HG03095 (cell line): ENCODE data around the gene C1orf52.

Source experiments
- ATAC-seq: cut with Tn5 transposase; IDR thresholded peaks from one replicate; pipeline ENCODE4 v1.9.1; 2021; ENCODE audit warnings: moderate library complexity; ENCODE audit not compliant: unreplicated experiment

Gene C1orf52

GRCh38 chr1:85259118-85259911 lies at the start of gene C1orf52:
TSS of gene C1orf52 (minus strand) at chr1:85259662. CDS start at chr1:85259633, 29 bp downstream.
- peak; percentile 98 for ATAC-seq

DNA sequence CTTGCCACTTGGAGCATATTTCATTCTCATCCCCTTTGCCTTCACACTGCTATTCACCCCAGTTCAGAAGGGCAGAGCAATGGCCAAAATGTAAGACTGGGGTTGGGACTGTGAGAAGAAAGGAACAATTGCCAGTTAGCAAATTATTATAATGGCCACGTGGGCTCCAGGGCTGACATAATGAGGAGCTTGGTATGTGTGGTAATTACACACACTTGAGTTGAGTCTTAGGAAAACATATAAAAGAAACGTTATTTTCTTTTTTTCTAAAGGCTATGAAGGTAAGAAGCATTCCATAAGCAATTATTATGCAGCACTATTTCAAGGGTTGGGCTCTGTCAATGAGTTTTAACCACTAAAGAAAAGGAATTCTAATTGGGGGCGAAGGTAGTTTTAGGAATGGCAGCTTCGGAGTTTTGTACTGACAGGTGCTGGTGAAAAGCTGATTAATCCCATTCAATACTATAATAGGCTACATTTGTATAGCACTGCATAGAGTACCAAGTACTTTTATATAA lies 49.4 kb upstream of the C1orf52 start:
- ATAC-seq: no peak

GRCh38 chr1:85307987-85308832 lies 48.7 kb upstream of the C1orf52 start:
- ATAC-seq: peak; percentile 93

- no peak for ATAC-seq
Observed at GRCh38 chr1:85306236-85306635, 46.8 kb upstream of the C1orf52 start.

GRCh38 chr1:85303440-85304162 lies 44.1 kb upstream of the C1orf52 start:
- ATAC-seq: no peak

- ATAC-seq: no peak
Observed at GRCh38 chr1:85300140-85300539, 40.7 kb upstream of the C1orf52 start.

GRCh38 chr1:85297855-85298629 lies 38.6 kb upstream of the C1orf52 start:
- ATAC-seq: peak; percentile 81

- no peak for ATAC-seq
Observed at GRCh38 chr1:85297538-85297854, 38.0 kb upstream of the C1orf52 start.

DNA sequence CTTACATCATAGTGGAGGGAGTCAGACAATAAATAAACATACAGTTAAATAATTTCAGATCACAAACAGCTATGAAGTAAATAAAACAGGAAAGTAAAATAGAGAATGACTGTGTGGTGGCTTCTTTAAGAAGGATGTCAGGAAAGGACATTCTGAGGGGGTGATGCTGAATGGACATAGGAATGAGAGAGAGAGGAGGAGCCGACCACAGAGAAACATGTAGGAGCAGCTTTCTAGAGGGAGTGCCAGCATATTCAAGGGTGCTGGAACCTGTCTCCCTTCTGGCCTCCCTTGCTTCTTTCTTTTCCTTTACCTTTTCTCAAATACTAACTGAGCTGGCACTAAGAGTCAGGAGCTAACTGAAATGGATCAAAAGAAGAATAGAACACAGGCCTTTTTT lies 37.5 kb upstream of the C1orf52 start:
- ATAC-seq: no peak

- no peak for ATAC-seq
Observed at GRCh38 chr1:85295654-85296053, 36.2 kb upstream of the C1orf52 start.

GRCh38 chr1:85295006-85295431 lies 35.6 kb upstream of the C1orf52 start:
- no peak for ATAC-seq

- no peak for ATAC-seq
Observed at GRCh38 chr1:85290826-85291225, 31.4 kb upstream of the C1orf52 start.

DNA sequence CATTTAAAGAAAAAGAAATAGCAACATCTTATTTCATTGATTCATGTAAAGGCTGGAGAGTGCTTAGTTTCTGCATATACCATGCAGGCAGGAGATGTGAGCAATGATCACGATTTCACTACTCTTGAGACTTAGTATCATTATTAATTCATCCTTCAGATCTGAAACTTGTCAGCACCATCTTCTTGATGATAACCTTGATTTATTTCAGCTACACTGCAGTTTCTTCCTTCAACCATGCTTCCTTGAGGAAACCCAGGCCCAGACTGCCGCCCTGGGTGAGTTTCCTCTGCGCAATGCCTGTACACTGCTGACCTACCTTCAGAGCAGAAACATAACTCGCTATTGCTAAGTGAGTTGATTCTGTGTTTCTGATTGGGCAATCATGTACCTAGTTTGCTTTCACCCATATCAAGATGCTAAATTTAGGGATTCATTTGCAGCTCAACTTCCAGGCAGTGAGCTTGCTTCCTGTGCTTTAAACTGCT lies 30.4 kb upstream of the C1orf52 start:
- ATAC-seq: peak; percentile 70

DNA sequence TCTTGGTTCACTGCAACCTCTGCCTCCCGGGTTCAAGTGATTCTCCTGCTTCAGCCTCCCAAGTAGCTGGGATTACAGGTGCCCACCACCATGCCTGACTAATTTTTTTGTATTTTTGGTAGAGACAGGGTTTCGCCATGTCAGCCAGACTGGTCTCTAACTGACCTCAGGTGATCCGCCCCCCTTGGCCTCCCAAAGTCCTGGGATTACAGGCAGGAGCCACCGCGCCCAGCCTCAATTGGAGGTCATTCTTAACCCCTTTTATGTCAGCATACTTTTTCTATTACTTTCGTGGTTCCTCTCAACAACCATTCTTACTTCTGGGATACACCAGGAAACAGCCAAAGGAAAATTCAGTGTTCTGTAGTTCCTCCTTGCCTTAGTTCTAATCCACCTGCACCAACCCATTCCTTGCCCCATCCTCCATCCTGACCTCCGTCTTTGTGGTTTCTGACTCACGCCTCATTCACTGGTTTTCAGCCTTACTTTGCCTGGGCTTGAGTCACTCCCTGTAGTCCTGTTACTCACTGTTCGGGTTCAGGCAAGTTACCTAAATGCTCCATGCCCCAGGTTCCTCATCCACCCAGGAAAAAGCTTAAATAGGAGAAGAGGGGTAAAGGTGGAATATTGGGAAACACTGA lies 29.9 kb upstream of the C1orf52 start:
- peak; percentile 34 for ATAC-seq

DNA sequence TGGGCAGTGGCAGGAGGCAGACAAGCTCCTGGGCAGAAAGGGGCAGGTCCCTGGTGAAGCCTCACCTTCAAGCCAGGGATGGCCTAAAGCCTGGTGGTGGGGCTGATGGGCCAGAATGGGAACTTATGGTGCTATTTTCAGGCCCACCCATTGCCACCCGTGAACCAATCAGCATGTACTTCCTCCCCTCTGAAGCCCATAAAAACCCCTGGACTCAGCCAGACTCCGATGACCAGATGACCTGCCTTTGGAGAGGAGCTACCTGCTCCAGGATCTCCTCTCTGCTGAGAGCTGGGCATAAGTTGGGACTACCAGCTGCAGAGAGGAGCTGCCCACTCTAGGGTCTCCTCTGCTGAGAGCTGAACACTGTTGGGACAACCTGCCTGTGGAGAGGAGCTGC lies 24.7 kb upstream of the C1orf52 start:
- no peak for ATAC-seq

- ATAC-seq: no peak
Observed at GRCh38 chr1:85283475-85284199, 24.2 kb upstream of the C1orf52 start.

GRCh38 chr1:85282424-85282823 lies 23.0 kb upstream of the C1orf52 start:
- no peak for ATAC-seq

- ATAC-seq: no peak
Observed at GRCh38 chr1:85280636-85281035, 21.2 kb upstream of the C1orf52 start.

DNA sequence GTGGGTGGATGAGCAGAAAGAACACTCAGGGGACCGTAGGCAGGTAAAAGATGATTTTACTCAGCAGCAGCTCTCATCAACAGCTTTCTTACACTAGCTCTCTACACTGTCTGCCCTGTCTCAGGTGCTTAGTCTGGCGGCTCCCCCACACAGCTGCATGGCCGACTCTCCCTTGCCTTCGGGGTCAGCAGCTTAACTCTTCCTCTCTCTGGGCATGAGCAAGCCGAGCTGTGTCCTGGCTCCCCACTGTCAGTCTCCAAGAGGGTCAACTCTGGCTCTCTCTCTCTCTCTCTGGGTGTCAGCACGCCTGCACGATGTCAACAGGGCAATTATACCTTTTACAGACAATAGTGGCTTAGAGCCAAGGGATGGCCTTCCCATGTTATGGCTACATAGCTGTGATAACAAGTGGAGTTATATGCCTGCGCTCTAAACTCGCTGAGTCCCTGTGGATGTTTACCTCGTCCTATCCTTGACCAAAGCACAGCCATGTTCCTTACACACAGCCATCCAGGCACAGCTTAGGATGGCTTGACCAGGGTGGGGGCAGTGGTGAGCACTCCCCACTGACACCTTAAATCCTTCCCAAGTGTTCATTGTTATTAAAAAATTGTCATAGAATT lies 20.1 kb upstream of the C1orf52 start:
- ATAC-seq: no peak
